ENCODE data around the gene NHS.

DNA sequence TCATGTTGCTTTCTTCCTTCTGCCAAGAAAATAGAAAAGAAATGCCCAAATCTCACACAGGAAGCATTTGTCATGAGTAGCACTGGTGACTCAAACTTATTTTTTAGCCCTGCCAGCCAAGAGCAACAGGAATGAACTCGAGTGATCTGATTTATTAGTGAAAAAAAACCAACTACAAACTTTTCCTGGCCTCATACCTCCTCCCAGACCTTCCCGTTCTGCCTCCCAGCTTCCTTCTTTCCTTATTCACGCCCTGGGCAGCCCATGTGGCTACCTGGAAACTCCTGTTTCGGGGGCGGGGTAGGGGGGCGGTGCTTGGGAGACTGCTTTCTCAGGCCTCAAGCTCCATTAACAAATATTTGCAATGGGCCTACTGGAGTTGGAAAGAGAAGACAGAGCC lies 178.5 kb downstream of the NHS start:
- TF ChIP-seq, protein P1, sequence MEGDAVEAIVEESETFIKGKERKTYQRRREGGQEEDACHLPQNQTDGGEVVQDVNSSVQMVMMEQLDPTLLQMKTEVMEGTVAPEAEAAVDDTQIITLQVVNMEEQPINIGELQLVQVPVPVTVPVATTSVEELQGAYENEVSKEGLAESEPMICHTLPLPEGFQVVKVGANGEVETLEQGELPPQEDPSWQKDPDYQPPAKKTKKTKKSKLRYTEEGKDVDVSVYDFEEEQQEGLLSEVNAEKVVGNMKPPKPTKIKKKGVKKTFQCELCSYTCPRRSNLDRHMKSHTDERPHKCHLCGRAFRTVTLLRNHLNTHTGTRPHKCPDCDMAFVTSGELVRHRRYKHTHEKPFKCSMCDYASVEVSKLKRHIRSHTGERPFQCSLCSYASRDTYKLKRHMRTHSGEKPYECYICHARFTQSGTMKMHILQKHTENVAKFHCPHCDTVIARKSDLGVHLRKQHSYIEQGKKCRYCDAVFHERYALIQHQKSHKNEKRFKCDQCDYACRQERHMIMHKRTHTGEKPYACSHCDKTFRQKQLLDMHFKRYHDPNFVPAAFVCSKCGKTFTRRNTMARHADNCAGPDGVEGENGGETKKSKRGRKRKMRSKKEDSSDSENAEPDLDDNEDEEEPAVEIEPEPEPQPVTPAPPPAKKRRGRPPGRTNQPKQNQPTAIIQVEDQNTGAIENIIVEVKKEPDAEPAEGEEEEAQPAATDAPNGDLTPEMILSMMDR (IDR thresholded peaks at IDR 0.05), result no peak
- TF ChIP-seq EZH2 (IDR thresholded peaks at IDR 0.05) (no peak), EZH2phosphoT487 (IDR thresholded peaks at IDR 0.05) (no peak)

All from neural progenitor cell (in vitro differentiated cells).